GM12865 (cell line): ENCODE data around the gene AFG1L.
"Not testable (repeated sequence)": the region's sequence is repeated elsewhere in the genome, so short reads cannot be mapped to it uniquely, and the experiment has no call there.

ENCODE experiments used
- DNase-seq: peaks from one replicate; pipeline ENCODE4 v3.0.0; 2010; ENCODE audit warnings: low read depth
- H3K4me3 ChIP-seq: 2 replicates; pipeline ENCODE4 v1.5.1; 2011; ENCODE audit warnings: mild to moderate bottlenecking, low read depth, low read length, control low read depth
- CTCF ChIP-seq: IDR thresholded peaks from 2 replicates; pipeline ENCODE4 v1.5.1; 2011; ENCODE audit warnings: low read length, control low read depth, low read depth, inconsistent platforms; ENCODE audit not compliant: insufficient read depth; ENCODE audit errors: missing control alignments

The AFG1L gene

GRCh38 chr6:108407904-108408827, 113.3 kb downstream of the AFG1L start:
- no peak for DNase-seq
- TF ChIP-seq CTCF: no peak
- H3K4me3 ChIP-seq: no peak overlapping the region

GRCh38 chr6:108408861-108409260, 114.0 kb downstream of the AFG1L start:
- no peak overlapping the region for H3K4me3 ChIP-seq
- no peak for DNase-seq
- TF ChIP-seq CTCF: no peak

DNA sequence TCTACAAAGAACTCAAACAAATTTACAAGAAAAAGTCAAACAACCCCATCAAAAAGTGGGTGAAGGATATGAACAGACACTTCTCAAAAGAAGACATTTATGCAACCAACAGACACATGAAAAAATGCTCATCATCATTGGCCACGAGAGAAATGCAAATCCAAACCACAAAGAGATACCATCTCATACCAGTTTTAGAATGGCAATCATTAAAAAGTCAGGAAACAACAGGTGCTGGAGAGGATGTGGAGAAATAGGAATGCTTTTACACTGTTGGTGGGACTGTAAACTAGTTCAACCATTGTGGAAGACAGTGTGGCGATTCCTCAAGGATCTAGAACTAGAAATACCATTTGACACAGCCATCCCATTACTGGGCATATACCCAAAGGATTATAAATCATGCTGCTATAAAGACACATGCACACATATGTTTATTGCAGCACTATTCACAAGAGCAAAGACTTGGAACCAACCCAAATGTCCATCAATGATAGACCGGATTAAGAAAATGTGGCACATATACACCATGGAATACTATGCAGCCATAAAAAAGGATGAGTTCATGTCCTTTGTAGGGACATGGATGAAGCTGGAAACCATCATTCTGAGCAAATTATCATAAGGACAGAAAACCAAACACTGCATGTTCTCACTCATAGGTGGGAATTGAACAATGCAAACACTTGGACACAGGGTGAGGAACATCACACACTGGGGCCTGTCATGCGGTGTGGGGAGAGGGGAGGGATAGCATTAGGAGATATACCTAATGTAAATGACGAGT, 121.4 kb downstream of the AFG1L start:
- not testable (repeated sequence) for DNase-seq

DNA sequence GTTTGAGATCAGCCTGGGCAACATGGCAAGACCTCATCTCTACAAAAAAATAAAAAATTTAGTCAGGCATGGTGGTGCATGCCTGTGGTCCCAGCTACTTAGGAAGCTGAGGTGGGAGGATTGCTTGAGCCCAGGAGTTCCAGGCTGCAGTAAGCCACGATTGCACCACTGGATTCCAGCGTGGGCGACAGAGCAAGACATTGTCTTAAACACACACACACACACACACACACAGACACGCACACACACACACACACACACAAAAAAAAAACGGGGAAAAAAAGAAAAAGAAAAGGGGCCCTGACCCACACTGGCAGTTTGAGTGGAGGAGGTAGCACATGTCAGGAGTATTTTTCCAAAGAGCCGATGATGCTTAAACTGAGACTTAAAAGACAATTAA, 122.2 kb downstream of the AFG1L start:
- TF ChIP-seq CTCF: no peak
- no peak for DNase-seq

More for the DNA sequence above, 121.4 kb downstream of the AFG1L start:
- not testable (repeated sequence) for H3K4me3 ChIP-seq

DNA sequence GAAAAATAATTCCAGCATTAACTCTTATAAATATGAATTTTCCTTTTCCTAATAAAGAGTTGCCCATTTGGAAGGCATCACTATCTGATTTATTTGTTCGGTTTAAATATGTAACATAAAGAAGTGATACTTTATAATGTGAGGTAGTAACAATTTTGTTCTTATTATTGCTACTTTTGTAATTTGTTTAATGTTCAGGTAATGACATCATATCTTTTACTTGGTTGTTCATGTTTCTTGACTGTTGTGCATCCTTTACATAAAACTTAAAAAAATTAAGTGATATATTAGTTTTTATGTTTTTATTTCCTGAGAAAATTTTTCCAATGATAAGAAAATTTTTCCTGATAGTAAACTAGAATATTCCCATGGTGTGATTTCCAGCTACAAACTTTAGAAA, 124.6 kb downstream of the AFG1L start:
- no peak for TF ChIP-seq CTCF
- DNase-seq: no peak
- H3K4me3 ChIP-seq: no peak overlapping the region

More for the DNA sequence above, 122.2 kb downstream of the AFG1L start:
- H3K4me3 ChIP-seq: no peak overlapping the region

DNA sequence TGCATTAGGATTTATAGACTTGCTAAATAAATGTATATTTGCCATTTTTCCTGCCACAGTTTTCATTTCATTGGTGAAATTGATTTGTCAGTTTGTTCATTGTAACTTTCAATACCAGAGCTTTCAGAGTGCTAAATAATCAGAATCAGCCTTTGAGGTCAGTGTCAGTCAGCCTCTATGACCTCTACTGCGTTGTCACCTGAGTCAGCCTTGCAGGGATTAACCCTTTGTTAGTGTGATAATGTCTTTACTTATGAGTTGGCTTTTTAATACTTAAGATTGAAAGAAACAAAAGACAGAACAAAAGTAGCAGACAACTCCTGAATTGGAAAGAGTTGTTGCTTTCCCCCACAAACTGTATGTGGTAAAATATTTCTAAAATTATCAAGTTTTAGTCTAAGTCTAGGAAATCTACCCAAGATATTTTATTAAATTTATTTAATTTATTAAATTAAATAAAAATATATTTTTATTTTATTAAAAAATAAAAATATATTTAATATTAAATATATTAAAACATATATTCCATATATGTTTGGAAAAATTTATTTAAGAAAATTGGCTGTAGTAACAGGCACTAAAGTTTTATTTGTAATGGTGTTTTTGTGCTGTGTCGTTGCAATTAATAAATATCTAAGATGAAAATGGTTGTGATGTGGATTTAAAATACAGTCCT, 125.2 kb downstream of the AFG1L start:
- TF ChIP-seq CTCF: no peak
- H3K4me3 ChIP-seq: no peak overlapping the region

GRCh38 chr6:108421366-108421765, 126.5 kb downstream of the AFG1L start:
- DNase-seq: no peak
- TF ChIP-seq CTCF: no peak
- H3K4me3 ChIP-seq: no peak overlapping the region

More for the DNA sequence above, 125.2 kb downstream of the AFG1L start:
- no peak for DNase-seq
